DND-41 (cell line): ENCODE data around the gene TMEM106C.
A peak's percentile ranks its signal among the peaks of the same experiment; 100 is the strongest.

Experiments used
- ATAC-seq: fragments of 200-7000 bp; cut with Tn5 transposase; 3 replicates; pipeline ENCODE4 v1.9.1; 2021; ENCODE audit warnings: low read depth; ENCODE audit not compliant: insufficient read depth
- DNase-seq: peaks from one replicate; pipeline ENCODE4 v3.0.0-alpha.2; 2020
- H2AFZ ChIP-seq: 2 replicates; pipeline ENCODE4 v1.6.0; 2012; ENCODE audit warnings: low read depth, low read length
- H3K27ac ChIP-seq: 2 replicates; pipeline ENCODE4 v1.5.1; 2012; ENCODE audit warnings: low read length, inconsistent platforms
- H3K27me3 ChIP-seq: fragments of 200-600 bp; sonication (generic); 2 replicates; pipeline ENCODE4 v1.6.0; 2012; ENCODE audit warnings: low read length, mild to moderate bottlenecking, inconsistent platforms; ENCODE audit not compliant: insufficient read depth, poor library complexity
- H3K36me3 ChIP-seq: 2 replicates; pipeline ENCODE4 v1.5.1; 2012; ENCODE audit warnings: low read length, inconsistent platforms; ENCODE audit not compliant: insufficient read depth
- H3K4me1 ChIP-seq: 2 replicates; pipeline ENCODE4 v1.5.1; 2012; ENCODE audit warnings: mild to moderate bottlenecking, low read length; ENCODE audit not compliant: insufficient read depth
- H3K4me2 ChIP-seq: 2 replicates; pipeline ENCODE4 v1.6.0; 2012; ENCODE audit warnings: mild to moderate bottlenecking, moderate library complexity, low read length, inconsistent platforms; ENCODE audit not compliant: insufficient read depth
- H3K4me3 ChIP-seq, 2 experiments: fragments of 200-600 bp in 1 of 2; shearing (Covaris generic) in 1 of 2; 2 replicates each; pipeline ENCODE4 v1.5.1; 2012 to 2016; ENCODE audit warnings: inconsistent platforms in 2 of 2, low read length in 2 of 2, mild to moderate bottlenecking in 2 of 2, low read depth in 1 of 2, moderate library complexity in 1 of 2
- H3K79me2 ChIP-seq: 2 replicates; pipeline ENCODE4 v1.6.0; 2012; ENCODE audit warnings: low read length, inconsistent platforms; ENCODE audit not compliant: insufficient read depth
- H3K9ac ChIP-seq: 2 replicates; pipeline ENCODE4 v1.6.0; 2012; ENCODE audit warnings: low read depth, mild to moderate bottlenecking, inconsistent platforms, low read length, moderate library complexity
- H3K9me3 ChIP-seq: 2 replicates; pipeline ENCODE4 v1.5.1; 2012; ENCODE audit warnings: low read length, moderate library complexity, mild to moderate bottlenecking, inconsistent platforms; ENCODE audit not compliant: insufficient read depth, severe bottlenecking
- H4K20me1 ChIP-seq: 2 replicates; pipeline ENCODE4 v1.6.0; 2012; ENCODE audit warnings: low read length; ENCODE audit not compliant: insufficient read depth
- EZH2 ChIP-seq: IDR thresholded peaks from 3 replicates; pipeline ENCODE4 v1.6.1; 2012; ENCODE audit warnings: borderline replicate concordance, low read depth, mild to moderate bottlenecking, moderate library complexity, low read length, inconsistent platforms; ENCODE audit not compliant: severe bottlenecking
- TF ChIP-seq, protein P1 (sequence below): IDR thresholded peaks from 2 replicates; pipeline ENCODE4 v1.5.1; 2012; ENCODE audit warnings: borderline replicate concordance, low read length, moderate library complexity, mild to moderate bottlenecking; ENCODE audit not compliant: poor library complexity, severe bottlenecking; ENCODE audit errors: extremely low read depth

The TMEM106C gene

GRCh38 chr12:47969845-47970244 is 6.4 kb downstream of the TMEM106C start:
- no peak overlapping the region for H2AFZ ChIP-seq
- no peak overlapping the region for H3K4me3 ChIP-seq
- H3K4me2 ChIP-seq, result no peak overlapping the region
- H4K20me1 ChIP-seq, result peaks cover 13% of the 10 kb centered on the region; the same call in 1 of the 2 replicates
- H3K36me3 ChIP-seq, result peaks cover 51% of the 10 kb centered on the region
- no peaks in the 10 kb centered on the region for H3K27me3 ChIP-seq
- no peak overlapping the region for H3K9ac ChIP-seq
- DNase-seq (no peak), ATAC-seq (no peak)
- no peak overlapping the region for H3K27ac ChIP-seq
- peaks cover 14% of the 10 kb centered on the region for H3K4me1 ChIP-seq
- peaks cover 12% of the 10 kb centered on the region for H3K79me2 ChIP-seq
- TF ChIP-seq, protein P1, sequence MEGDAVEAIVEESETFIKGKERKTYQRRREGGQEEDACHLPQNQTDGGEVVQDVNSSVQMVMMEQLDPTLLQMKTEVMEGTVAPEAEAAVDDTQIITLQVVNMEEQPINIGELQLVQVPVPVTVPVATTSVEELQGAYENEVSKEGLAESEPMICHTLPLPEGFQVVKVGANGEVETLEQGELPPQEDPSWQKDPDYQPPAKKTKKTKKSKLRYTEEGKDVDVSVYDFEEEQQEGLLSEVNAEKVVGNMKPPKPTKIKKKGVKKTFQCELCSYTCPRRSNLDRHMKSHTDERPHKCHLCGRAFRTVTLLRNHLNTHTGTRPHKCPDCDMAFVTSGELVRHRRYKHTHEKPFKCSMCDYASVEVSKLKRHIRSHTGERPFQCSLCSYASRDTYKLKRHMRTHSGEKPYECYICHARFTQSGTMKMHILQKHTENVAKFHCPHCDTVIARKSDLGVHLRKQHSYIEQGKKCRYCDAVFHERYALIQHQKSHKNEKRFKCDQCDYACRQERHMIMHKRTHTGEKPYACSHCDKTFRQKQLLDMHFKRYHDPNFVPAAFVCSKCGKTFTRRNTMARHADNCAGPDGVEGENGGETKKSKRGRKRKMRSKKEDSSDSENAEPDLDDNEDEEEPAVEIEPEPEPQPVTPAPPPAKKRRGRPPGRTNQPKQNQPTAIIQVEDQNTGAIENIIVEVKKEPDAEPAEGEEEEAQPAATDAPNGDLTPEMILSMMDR, result no peak
- no peak for TF ChIP-seq EZH2
- H3K9me3 ChIP-seq, result no peaks in the 10 kb centered on the region

- H2AFZ ChIP-seq, result no peak overlapping the region
- H3K4me3 ChIP-seq, result no peak overlapping the region
- H3K9ac ChIP-seq, result no peak overlapping the region
- no peak for TF ChIP-seq EZH2
- TF ChIP-seq, protein P1, result no peak
- H3K27ac ChIP-seq, result no peak overlapping the region
- no peak for DNase-seq
- H3K79me2 ChIP-seq, result peaks cover 2% of the 10 kb centered on the region; the same call in 1 of the 2 replicates
- peaks cover 4% of the 10 kb centered on the region for H3K4me1 ChIP-seq
- H3K36me3 ChIP-seq, result peaks cover 41% of the 10 kb centered on the region
- H3K4me2 ChIP-seq, result no peak overlapping the region
- H4K20me1 ChIP-seq, result peaks cover 6% of the 10 kb centered on the region; the same call in 1 of the 2 replicates
- no peaks in the 10 kb centered on the region for H3K27me3 ChIP-seq
- H3K9me3 ChIP-seq, result no peaks in the 10 kb centered on the region
- peak; percentile 30; the same call in 2 of the 3 replicates for ATAC-seq
Observed at GRCh38 chr12:47970843-47971242, 7.4 kb downstream of the TMEM106C start.

DNA sequence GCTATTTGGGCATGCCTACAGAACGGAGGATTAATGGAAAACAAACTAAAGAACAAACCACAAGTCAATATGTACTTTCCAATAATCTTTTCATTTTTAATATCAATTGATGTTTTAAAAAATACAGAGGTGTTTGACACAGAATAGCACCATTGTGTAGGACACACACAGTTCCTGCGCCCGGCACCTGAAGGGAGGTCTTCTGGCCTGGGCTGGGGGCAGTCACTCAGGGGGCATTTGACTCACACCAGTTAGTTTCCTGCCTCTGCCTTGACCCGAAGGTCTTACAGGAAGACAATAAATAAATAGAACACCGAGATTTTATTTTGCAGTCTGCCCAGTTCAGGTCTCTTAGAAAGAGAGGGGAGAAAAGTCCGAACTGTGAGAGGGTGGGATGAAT is 9.5 kb downstream of the TMEM106C start:
- H2AFZ ChIP-seq, result no peak overlapping the region

More for the DNA sequence above, 9.5 kb downstream of the TMEM106C start:
- H3K4me2 ChIP-seq, result no peak overlapping the region
- H4K20me1 ChIP-seq, result no peaks in the 10 kb centered on the region; the same call in 1 of the 2 replicates
- no peak for ATAC-seq
- no peak overlapping the region for H3K27ac ChIP-seq
- H3K4me3 ChIP-seq, result no peak overlapping the region
- no peak for TF ChIP-seq EZH2
- TF ChIP-seq, protein P1, result no peak
- H3K79me2 ChIP-seq, result no peaks in the 10 kb centered on the region
- H3K9ac ChIP-seq, result no peak overlapping the region
- no peaks in the 10 kb centered on the region for H3K4me1 ChIP-seq
- H3K36me3 ChIP-seq, result peaks cover 20% of the 10 kb centered on the region
- DNase-seq, result no peak
- H3K9me3 ChIP-seq, result no peaks in the 10 kb centered on the region
- no peaks in the 10 kb centered on the region for H3K27me3 ChIP-seq
